Hippocampal formation (tissue), 2 donors: Measurements from ENCODE around the gene PRR4.

ENCODE experiments used
- DNase-seq, 2 donors: peaks; one replicate each; lab custom pipeline; 2025; lab: John Stamatoyannopoulos, UW

Gene PRR4, protein sequence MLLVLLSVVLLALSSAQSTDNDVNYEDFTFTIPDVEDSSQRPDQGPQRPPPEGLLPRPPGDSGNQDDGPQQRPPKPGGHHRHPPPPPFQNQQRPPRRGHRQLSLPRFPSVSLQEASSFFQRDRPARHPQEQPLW

DNA sequence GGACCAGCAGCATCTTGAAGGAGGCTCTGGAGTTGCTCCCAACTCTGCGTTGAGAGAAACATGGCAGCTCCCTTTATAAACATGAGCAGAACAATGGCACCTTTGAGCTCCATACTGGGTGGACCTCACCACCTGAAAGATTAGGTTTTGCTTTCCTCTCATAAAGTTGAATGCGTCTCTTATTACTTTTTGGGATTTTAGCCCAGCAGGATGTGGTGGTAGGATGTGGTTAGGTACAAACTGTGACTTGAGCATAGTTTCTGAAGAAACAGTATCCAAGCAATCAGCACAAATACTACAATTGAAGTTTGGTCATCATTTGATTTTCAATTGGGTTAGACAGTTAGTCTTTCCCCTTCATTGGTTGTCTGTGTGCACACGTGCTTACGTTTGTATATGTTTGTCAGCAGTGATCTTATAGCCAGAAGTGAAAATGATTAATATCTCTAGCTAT lies at the start of gene PRR4:
Gene PRR4 (minus strand): TSS at position 51 of the 454 bp plus-strand sequence. CDS start 38 bp downstream, at position 13.
- DNase-seq, result no peak

DNA sequence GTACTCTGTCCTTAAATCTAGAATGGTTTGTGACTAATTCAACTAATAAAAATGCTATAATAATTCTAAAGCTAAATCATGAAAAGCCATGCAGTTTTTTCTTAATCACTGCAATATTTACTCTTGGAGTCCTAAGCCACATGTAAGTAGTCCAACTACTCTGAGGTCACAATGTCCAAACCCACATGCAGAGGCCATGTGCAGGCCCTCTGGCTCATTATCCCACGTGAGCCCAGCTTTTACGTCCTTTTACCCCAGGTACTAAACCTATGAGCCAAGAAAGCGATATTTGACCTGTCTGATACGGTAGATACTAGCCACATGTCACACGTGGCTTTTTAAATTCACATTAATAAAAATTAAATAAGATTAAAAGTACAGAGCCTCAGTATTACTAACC lies 47.6 kb upstream of the PRR4 start:
- DNase-seq, result no peak

DNA sequence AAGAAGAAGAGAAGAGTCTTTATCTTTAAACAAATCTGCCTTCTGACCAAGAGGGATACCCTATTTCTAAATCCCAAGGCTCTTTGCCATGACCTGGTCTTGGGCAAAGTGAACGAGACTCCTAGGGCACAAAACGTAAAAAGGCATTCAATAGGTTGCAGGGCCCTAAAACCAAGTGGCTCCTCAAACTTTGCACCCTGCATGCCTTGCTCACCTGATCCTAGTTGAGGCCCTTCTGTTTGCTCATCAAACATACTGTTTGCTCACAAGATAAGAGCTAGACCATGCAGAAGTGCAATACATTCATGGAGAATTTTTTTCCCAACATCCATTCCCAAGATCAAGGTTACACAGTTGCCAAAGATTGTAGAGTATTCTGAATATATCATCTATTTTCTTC lies 42.7 kb upstream of the PRR4 start:
- no peak for DNase-seq

DNA sequence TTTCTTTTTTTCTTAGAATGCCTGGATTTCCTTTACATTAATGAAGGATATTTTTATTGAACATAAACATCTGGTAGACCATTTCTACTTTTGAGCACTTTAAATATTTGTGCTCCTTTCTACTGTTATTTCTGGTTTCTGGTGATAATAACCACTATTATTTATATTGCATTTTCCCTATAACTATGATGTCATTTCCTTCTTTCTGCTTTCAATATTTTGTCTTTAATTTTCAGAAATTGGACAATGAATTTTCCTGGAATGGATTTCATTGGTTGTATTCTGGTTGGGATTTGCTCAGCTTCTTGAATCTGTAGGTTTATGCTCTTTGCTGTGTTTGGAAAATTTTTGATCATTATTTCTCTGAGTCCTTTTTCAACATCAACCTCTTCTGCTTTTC lies 40.0 kb upstream of the PRR4 start:
- DNase-seq, result no peak

DNA sequence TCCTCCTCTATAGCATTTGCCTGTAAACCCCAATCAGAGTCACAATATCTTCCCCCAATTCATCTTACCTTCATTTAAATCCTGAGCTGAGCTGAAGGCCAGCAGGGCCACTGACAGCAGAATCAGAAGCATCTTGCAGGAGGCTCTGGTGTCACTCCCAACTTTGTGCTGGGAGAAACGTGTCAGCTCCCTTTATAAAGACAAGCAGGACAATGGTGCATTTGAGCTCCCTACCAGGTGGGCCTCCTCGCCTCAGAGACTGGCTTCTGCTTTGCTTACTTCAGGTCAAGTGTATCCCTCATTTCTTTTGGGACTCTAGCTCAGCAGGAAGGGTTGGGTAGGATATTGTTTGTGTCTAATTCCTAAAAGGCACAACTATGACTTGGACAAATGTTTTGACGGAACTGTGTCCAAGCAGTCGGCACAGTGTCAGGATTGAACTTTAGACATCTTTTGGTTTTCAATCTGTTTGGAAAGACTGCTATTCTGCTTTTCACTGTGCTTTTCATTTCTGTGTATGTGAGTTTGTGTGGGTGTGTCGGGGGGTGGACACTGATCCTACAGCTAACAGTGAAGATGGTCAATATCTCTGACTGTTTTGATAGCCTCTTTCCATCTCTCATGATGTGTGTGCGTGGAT lies 34.9 kb upstream of the PRR4 start, which contains the start of gene PRH1:
Gene PRH1 (minus strand): TSS at position 170 of the 640 bp plus-strand sequence. CDS start 38 bp downstream, at position 132.
- no peak for DNase-seq

DNA sequence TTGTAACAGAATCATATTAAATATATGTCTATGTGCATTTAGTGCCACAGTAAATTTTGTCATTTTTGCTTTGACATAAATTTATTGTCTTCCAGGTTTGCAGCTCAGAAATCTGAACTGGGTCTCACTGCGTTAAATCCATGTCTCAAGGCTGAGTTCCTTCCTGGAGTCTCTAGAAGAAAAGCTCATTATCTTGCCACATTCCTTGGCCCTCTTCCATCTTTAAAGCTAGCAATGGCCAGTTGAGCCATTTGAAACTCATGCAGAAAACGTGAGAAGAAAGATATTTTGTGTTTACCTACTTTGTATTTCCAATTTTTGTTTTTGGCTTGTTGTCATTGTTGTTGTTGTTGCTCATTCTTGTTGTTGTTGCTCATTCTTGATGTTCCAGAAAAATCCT lies 24.1 kb upstream of the PRR4 start:
- DNase-seq, result no peak

DNA sequence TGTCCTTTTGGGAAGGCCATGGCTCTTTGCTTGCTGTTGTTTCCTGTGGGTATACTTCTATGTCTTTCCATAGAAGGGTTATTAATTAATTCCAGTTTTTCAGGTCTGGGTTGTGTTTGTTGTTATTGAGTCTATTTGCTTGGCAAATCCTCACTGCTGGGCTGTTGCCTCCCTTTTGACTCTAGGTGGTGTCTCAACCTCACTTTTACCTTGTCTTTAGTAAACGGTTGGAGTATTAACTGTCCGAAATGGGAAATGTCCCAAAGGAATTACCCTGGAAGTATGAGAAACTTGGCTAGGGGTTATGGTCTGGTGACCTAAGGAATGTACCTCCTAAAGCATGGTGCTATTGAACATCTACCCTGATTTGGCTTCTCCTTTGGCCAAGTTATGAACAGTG lies 18.1 kb upstream of the PRR4 start:
- no peak for DNase-seq

DNA sequence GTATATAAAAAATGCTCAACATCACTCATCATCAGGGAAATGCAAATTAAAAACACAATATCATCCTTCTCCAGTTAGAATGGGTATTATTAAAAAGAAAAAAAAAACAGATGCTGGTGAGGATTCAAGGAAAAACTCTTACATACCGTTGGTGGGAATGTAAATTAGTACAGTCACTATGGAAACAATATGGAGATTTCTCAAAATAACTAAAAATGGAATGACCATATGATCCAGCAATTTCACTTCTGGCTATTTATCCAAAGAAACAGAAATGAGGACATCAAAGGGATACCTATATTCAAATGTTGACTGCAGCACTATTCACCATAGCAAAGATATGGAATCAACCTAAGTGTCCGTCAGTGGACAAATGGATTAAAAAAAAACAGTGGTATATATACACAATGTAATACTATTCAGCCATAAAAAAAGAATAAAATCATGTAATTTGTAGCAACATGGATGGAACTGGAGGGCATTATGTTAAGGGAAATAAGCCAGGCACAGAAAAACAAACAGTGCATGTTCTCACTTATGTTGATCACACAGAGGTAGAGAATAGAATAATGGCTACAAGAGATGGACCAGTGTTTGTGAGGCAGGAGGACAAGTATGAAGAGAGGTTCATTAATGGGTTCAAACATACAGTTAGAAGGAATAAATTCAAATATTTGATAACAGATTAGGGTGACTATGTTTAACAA lies 14.4 kb upstream of the PRR4 start:
- no peak for DNase-seq

DNA sequence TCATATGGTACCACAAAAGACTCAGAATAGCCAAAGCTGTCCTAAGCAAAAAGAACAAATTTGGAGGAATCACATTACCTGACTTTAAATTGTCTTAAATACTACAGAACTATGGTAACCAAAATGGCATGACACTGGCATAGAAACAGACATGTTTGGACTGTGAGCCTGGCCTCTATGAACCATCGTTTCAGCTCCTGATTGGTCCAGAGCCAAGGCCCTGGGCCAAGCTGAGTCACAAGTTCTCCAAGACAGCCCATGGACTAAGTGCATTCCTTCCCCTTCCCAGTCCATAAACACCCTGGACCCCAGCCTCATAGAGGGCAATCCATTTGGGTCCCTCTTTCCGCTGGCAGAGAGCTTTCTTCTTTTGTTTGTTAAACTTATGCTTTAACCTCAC lies 12.1 kb upstream of the PRR4 start:
- no peak for DNase-seq

DNA sequence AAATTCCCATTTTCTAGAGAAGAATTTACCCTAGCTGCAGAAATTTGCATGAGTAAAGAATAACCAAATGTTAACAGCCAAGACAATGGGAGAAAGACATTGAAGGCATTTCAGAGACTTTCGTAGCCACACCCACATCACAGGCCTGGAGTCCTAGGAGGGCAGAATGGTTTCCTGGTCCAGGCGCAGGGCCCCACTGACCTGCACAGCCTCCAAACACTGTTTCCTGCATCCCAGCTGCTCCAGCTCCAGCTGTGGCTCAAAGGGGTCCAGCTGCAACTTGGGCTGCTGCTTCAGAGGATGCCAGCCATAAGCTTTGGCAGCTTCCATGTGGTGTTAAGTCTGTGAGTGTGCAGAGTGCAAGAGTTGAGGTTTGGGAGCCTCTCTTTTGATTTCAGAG lies 6.5 kb upstream of the PRR4 start:
- DNase-seq, result no peak

DNA sequence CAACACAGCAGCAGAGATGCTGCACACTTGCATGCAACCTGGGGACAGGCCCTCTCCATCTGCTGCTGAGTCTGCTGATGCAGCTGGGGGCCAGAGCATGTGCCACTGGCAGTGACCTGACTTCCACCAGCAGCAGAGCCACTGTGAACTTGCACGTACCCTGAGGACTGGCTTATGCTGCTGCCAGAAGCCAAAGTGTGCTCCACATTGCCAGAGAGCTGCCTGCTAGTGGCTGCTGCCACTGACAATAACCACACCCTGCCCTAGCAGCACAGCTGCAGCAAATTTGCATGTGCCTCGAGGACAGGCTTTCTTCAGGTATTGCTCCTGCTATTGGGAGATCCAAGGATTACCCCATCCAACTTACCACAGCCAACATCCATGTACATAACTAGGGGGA lies 4.5 kb upstream of the PRR4 start:
- DNase-seq, result no peak

DNA sequence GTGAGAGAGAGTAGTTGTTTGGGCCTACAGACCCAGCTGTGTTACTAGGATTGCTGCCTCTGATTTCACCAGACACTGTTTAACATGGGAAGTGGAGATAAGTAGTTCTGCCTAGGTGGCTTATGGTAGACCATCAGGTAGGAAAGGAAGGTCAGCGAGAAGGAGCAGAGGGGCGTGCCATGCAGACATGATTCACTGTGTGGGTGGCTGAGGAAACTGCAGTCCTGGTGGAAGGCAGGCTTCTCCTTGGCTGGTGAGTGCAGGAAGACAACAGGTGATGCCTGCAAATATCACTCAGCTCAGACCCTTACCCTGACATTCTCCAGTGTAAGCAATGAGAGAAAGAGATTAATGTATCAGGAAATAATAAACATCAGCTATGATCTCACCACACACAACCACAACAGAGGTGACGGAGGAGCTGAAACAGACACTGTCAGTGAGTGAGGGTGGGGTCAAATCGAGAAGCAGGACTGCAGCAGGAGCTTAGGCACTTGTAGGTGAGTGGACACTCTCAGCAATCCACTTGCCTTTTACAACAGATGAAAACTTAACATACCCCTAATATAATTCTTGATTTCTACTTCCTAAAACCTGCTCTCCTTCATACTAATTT lies 2.1 kb upstream of the PRR4 start:
- DNase-seq, result no peak

DNA sequence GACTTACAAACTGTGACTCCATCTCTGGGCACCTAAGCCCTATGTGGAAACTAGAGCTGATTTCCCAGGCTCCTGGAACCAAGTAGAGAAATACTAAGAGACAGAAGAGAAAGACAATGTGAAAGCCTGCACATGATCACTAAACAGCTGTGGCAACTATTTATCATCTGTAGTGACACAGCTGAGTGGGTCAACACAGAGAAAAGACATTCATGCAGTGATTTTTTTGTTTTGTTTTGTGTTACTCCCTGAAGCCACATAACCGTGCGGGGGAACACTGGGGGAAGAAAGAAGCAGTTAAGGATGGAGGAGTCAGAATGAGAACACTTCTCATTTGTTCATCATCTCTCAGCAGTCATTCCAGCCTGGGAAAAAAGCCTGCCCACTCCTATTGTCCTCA lies 1.5 kb downstream of the PRR4 start:
- DNase-seq, result no peak

DNA sequence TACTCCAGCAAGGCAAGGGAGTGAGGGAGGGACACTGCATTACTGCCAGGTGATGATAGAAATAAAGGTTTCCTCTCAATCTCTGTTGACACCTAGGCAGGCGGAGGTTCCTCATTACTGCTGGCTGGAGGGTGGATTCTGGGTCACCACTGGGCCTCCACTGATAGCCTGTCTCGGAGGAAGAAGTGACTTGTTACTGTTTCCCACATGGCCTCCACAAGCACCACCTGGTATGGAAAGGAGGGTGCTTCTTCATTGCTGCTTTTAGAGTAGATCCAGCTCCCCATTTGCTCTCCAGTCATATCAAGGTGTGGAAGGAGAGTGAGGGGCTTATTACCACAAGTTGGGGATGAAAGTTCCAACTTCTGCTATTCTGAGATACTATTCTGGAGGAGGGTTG lies 6.4 kb downstream of the PRR4 start:
- no peak for DNase-seq

DNA sequence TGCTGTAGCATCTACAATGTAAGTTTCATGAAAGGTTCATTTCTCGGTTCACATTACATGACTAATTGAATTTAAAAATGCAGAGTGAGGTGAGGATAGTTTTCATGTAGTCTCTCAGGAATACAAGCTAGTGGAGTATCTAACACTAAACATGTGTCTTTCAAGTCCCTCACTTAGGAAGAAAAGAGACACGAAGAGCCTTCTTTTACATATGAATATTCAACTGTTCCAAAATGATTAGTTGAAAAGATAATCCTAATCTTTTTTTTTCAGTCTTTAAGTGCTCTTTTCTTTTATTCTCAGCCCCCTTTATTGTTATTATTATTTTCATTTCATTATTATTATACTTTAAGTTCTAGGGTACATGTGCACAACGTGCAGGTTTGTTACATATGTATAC lies 10.8 kb downstream of the PRR4 start:
- DNase-seq, result no peak

DNA sequence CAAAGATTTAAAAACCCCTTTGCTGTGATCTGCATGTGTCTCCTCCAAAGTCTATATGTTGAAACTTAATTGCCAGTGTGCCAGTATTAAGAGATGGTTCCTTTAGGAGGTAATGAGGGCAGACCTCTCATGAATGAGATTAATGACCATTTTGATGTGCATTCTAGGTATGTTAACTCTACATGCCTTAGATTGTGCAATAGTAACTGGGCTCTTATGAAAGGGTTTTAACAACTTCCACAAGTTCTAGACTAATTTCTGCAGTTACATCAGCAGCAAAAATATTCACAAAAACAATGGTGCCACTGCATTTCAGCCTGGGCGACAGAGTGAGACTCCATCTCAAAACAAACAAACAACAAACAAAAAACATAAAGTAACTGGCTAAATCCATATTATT lies 19.3 kb downstream of the PRR4 start:
- DNase-seq, result no peak

DNA sequence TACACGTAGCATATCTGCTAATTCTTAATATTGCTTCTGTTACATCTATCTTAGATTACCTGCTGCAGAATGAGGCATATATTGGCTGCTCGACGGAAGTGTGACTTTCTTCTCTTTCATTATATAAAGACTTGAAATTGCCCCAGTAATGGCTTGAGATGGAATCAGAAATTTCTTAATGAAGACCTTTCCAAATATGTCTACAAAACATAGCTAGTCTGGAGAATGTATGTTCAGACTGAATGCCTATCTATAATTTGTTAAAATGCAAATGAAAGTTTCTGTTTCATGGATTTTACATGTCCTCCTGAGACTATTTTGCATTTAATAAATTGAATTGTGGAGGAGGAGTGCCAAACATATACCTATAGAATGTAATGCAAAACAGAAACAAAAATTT lies 23.0 kb downstream of the PRR4 start, which contains the start of gene TAS2R10:
Gene TAS2R10 (minus strand): TSS at position 101 of the 400 bp plus-strand sequence. CDS start 89 bp downstream, at position 12.
- no peak for DNase-seq

DNA sequence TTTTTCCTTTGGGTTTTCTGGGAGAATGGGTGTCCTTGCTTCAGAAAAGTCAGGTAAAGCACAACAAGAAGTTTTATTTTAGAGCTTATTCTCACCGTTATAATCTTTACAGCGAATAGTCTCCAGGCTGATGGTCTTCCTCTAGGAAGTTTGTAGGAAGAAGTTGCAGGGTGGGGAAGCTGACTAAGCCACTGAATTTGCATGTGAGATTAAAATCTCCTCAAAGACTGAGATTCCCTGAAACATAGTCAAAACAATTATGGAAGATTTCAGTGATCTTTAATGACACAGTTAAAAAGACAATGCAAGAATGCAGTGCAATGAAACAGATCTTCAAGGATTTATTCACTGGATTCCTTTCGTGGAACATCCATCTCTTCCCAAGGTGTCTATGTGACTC lies 24.3 kb downstream of the PRR4 start:
- DNase-seq, result no peak

DNA sequence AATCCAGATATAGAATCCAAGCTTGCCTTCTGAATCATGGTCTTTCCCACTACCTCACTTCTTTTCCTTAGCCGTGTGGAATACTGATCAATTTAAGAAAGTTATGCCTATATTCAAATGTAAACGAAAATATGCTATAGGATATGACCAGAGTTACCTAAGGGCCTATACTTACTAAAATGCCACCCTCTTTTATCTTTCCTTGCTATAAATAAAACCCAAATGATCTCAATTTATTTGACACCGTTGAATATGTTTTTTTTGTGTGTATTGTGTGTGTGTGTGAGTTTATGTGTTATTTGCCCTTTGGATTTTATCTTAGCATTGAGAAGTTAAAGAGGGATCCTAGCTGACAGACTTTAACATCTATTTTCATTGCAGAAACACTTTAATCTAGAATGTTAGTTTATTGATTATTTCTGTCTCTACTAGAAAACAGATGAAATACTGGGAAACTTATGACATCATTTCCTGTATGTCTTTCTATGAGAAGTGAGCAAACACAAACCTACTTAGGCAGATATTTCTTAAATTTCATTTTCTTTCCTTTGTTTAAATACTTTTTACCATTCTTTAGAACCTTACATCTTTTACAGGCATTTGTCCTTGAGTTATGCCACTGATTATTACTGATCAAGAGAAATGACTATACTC lies 37.3 kb downstream of the PRR4 start:
- DNase-seq, result no peak

DNA sequence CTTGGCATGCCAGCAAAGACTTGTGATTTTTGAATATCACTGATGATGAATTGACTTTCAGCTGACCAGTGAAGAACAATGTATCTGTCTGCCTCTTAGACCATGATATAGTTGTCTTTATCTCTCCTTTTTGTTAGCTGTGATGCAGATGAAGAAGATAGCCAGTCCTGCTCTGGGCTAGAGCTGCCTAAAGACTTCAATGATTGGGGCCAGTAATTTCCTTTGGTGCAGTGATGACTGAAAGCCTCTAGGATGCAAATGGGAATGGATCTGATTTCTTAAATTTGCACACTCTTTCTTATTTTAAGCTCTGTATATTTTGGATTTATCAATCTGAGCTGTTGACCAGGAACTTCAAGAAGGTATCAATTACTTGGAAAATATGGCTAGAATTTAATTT lies 39.2 kb downstream of the PRR4 start, which contains the start of gene TAS2R9:
Gene TAS2R9 (minus strand): TSS at position 101 of the 400 bp plus-strand sequence. CDS start 93 bp downstream, at position 8.
- no peak for DNase-seq

DNA sequence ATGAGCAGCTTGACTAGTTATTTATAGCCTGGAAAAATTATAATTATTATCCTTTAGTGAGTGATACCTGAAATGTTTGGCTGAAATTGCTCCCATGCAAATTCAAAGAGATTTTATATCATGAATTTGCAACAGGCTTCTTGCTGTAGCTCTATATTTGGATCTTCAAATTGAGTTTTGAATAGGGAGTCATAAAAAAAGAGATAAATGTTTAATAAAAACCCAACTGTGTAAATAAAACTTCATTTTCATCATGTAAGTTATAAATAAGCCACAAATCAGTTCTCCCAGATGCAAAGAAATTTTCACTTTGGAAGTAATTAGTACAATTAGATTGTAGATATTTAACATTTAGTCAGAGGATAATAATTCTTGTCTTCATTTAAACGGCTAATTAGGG lies 42.1 kb downstream of the PRR4 start, which contains the start of gene TAS2R8:
Gene TAS2R8 (minus strand): TSS at position 101 of the 400 bp plus-strand sequence. CDS start 306 bp downstream, outside the sequence.
- no peak for DNase-seq

DNA sequence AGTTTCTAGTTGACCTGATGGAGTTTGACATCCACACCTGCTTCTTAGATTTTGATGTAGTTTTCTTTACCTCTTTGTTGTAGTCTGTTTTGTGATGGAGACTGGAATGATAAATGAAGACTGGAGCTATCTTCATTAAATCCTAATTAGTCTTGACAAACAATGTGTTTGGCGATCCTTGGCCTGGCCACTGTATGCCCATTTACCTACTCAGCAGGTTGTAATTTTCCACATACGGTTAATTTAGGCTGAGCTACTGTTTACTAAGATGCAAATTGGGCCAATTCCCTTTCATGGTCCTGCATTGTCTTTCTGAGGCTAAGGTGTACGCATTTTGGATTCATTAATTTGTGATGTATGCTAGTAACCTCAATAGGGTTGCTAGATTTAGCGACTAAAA lies 46.7 kb downstream of the PRR4 start, which contains the start of gene TAS2R7:
Gene TAS2R7 (minus strand): TSS at position 41 of the 400 bp plus-strand sequence. CDS start 57 bp downstream, outside the sequence.
- no peak for DNase-seq
